IPS-15b (cell line): ENCODE measurements around the gene C12orf50.

ENCODE experiments used
- H3K27me3 ChIP-seq: one replicate; pipeline ENCODE4 v1.6.1; 2013; ENCODE audit warnings: low read length; ENCODE audit not compliant: control insufficient read depth, insufficient read depth
- H3K36me3 ChIP-seq: one replicate; pipeline ENCODE4 v1.6.1; 2013; ENCODE audit warnings: low read length; ENCODE audit not compliant: control insufficient read depth, insufficient read depth
- H3K4me1 ChIP-seq: one replicate; pipeline ENCODE4 v1.6.1; 2013; ENCODE audit warnings: mild to moderate bottlenecking, low read length; ENCODE audit not compliant: control insufficient read depth, insufficient read depth
- H3K4me3 ChIP-seq: one replicate; pipeline ENCODE4 v1.5.1; 2013; ENCODE audit warnings: low read depth, low read length
- H3K9ac ChIP-seq: one replicate; pipeline ENCODE4 v1.6.1; 2013; ENCODE audit warnings: low read depth, mild to moderate bottlenecking, low read length
- H3K9me3 ChIP-seq: one replicate; pipeline ENCODE4 v1.6.1; 2013; ENCODE audit warnings: mild to moderate bottlenecking, low read length; ENCODE audit not compliant: control insufficient read depth, insufficient read depth

The C12orf50 gene, protein sequence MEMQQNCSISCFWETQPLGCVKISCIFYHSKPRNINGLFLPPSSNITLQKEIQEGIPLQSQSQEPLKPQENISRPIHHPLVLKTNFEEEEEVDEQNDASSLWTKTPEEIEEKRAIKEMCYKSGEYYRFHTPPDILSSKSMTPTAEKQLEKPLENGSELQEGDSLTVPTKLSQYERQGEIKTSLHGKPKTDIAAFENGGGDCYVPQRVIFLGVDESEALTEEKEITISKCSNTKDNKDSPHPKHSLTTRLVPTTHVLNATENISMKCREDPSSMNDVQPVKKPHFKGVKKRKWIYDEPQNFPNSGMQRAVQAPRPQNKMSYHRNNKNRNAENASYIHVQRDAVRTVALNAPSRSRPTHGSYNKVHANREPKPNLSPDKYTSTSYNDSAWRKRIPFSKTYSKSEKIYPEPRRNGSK

DNA sequence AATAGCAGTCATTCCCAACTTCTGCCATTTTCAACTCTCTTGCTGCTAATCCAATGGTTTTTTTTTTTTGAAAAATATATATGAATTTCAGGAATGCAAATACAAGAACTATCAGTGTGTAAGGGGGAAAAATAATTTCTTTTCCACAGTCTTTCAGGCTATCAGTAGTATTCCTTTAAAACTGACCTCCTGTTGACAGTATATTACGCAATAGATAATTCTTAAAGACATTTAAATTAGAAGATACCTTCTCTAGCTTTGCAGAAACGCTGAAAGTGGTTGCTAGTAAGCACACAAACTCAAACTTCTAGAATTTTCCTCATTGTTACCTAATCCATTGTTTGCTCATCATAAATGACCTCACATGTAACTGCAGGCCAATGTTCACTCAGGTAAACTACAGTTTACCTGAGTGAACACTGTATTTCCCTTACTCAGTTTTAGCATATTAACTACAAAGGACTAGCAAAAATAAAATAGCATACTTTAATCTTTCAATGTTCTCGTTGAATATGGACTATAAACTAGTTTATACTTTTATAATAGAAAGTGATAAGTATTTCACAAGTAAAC is at the start of gene C12orf50:
Gene C12orf50 (minus strand): TSS at position 309 of the 573 bp plus-strand sequence. CDS start 2,439 bp downstream, outside the sequence.
- no peaks in the 10 kb centered on the region for H3K27me3 ChIP-seq
- H3K9me3 ChIP-seq: no peaks in the 10 kb centered on the region
- no peaks in the 10 kb centered on the region for H3K4me1 ChIP-seq
- H3K4me3 ChIP-seq: no peak within 1 kb of the TSS
- no peaks in the 10 kb centered on the region for H3K36me3 ChIP-seq
- no peak within 1 kb of the TSS for H3K9ac ChIP-seq

DNA sequence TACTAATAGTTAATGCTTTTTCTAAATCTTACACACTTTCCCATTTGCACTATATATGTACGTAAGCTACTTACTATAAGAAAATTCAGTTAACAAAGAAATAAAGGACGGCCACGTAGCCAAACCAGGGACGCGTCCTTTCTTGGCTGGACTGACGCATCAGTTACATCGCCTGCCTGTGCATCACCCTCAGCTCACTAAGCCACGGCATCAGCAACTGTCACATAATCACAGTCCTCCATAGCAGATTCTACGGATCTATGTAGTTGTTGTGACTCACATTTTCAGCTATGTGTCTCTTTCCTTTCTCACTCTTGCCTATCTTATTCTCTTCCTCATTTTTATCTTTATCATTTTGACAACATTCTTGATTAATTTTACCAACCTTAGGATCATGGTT is 38.1 kb upstream of the C12orf50 start:
- H3K36me3 ChIP-seq: no peaks in the 10 kb centered on the region
- no peak overlapping the region for H3K9ac ChIP-seq
- no peak overlapping the region for H3K4me3 ChIP-seq
- no peaks in the 10 kb centered on the region for H3K4me1 ChIP-seq
- H3K9me3 ChIP-seq: no peaks in the 10 kb centered on the region
- no peaks in the 10 kb centered on the region for H3K27me3 ChIP-seq

DNA sequence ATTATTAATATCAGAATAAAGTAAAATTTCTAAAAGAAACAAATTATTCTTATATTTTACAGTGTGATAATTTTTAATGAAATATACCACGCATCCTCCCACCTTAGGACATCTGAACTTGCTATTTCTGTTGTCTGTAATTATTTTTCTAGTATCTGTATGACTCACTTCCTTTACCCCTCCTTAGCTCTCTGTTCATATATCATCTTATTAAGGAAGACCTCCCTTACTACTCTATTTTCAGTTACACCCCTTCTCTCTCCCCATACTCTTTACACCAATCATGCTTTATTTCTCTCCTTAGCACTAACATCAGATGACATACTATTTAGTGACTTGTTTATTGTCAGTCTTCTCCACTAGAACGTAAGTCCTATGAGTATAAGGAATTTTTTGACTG is 34.2 kb upstream of the C12orf50 start:
- Histone ChIP-seq H3K9me3 (no peaks in the 10 kb centered on the region), H3K4me1 (no peaks in the 10 kb centered on the region), H3K36me3 (no peaks in the 10 kb centered on the region), H3K4me3 (no peak overlapping the region), H3K9ac (no peak overlapping the region), H3K27me3 (no peaks in the 10 kb centered on the region)

DNA sequence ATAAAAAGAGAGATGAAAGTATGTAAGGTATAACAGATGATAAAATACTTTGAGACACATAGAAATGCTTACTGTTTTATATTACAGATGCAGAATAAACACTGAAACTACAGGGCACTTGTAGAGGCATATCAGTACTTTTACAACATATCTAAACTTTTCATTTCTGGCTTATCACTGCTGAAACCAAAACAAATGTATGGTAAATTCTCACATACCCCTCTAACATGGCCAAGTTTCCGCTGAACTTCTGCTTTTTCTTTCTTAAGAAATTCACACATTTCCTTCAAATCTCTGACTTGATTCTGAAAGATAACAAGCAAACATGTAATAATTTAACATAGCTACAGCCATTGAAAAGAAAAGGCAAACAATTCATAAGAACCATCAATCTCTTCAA is 33.3 kb upstream of the C12orf50 start:
- no peak overlapping the region for H3K9ac ChIP-seq
- no peaks in the 10 kb centered on the region for H3K36me3 ChIP-seq
- H3K9me3 ChIP-seq: no peaks in the 10 kb centered on the region
- no peaks in the 10 kb centered on the region for H3K27me3 ChIP-seq
- no peak overlapping the region for H3K4me3 ChIP-seq
- no peaks in the 10 kb centered on the region for H3K4me1 ChIP-seq

DNA sequence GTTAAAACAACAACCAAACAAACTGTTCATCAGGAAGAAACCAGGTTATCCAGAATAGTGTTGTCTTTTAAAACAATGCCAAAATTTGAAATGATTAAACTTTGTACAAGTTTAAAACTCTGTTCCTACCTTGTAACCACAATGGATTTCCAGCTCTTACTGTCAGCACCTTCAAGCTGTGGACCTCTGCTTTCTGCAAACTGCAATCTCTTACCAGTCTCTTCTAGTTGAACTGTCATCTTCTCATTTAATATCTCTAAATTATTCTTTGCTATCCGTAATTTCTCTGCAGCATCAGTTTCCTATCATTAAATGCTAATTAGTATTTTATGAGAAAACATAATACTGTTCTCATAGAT is 29.5 kb upstream of the C12orf50 start:
- H3K9me3 ChIP-seq: no peaks in the 10 kb centered on the region
- no peaks in the 10 kb centered on the region for H3K4me1 ChIP-seq
- H3K27me3 ChIP-seq: no peaks in the 10 kb centered on the region
- no peak overlapping the region for H3K9ac ChIP-seq
- H3K36me3 ChIP-seq: no peaks in the 10 kb centered on the region
- H3K4me3 ChIP-seq: no peak overlapping the region

DNA sequence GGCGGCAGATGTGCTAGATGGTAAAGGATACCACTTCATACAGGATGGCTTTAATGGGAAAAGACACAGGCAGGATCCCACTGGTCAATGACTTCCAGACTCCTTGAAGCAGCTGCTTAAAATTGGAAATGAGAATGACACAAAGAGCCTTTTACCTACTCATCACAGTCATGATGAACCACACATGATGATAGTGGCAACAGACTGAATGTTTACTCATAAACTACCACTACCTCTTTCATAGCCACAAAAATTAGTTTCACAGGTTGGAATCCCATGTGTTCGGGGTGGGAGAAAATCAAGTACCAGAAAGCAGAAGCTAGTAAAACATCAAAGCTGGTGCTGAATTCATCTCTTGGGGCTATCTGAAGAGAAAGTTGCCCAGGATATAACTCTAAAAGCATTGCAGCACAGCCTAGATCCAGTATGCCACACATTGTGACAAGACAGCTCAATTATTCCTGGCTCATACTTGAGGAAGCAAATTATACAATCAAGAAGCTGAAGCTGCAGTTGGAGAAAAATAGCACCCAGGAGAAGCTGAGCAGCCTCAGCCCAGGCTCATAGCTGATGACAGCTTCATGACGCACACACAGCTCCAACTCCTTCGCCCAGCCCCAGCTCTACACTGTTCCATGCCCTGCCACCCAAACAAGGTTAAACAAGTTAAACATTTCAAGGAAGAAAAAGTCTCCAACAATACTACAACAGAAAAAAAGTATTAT is 29.0 kb upstream of the C12orf50 start:
- no peaks in the 10 kb centered on the region for H3K4me1 ChIP-seq
- H3K4me3 ChIP-seq: no peak overlapping the region
- no peaks in the 10 kb centered on the region for H3K27me3 ChIP-seq
- H3K36me3 ChIP-seq: no peaks in the 10 kb centered on the region
- no peak overlapping the region for H3K9ac ChIP-seq
- H3K9me3 ChIP-seq: no peaks in the 10 kb centered on the region

DNA sequence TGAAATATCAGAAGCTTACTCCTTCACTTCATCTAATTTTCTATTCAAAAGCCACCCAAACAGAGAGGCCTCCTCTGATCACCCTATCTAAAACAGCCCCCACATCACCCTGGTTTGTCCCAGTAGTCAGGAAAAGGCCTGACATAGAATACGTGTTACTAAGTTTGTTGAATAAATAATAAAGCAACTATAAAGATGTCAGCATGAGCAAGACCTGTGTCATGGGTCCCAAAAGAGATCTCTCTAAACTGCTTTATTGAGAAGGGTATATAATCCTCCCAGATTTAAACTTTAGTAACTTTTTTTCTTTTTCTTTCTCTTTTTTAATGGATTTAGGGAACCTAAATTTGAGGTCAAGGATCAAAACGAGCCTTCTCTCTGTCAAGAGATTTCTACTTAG is 27.4 kb upstream of the C12orf50 start:
- Histone ChIP-seq H3K27me3 (no peaks in the 10 kb centered on the region), H3K36me3 (no peaks in the 10 kb centered on the region), H3K4me1 (no peaks in the 10 kb centered on the region), H3K9ac (no peak overlapping the region), H3K4me3 (no peak overlapping the region), H3K9me3 (no peaks in the 10 kb centered on the region)

DNA sequence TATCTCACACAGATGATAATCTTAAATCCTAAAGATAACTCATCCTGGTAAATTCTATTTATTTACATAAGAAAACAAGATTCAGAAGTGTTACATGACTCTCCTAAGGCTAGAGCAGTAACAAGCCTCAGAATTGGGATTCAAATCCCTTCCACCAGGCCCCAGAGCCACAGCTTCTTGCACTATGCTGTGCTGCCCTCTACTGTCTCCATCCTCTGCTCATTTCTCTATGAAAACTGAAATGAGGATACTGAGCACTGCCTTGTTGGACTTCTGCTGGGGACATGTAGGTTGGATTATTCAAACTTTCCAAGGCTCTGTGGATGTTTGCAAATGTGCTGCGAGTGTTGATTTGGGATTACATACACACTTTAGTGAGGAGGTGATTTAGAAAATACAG is 23.5 kb upstream of the C12orf50 start:
- Histone ChIP-seq H3K27me3 (no peaks in the 10 kb centered on the region), H3K9me3 (no peaks in the 10 kb centered on the region), H3K9ac (no peak overlapping the region), H3K36me3 (no peaks in the 10 kb centered on the region), H3K4me1 (no peaks in the 10 kb centered on the region), H3K4me3 (no peak overlapping the region)

DNA sequence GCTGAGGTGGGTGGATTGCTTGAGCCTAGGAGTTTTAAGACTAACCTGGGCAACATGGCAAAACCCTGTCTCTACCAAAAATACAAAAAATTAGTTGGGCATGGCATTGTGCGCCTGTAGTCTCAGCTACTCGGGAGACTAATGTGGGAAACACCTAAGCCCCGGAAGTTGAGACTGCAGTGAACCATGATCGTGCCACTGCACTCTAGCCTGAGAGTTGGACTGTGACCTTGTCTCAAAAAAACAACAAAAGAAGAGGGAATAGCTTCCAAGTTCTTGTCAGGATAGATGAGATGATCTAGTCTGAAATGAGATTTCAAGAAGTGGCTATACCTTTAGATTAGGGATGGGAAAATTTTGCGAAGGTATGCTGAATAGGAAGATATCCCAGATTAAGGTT is 14.8 kb upstream of the C12orf50 start:
- Histone ChIP-seq H3K9ac (no peak overlapping the region), H3K4me1 (peaks cover 4% of the 10 kb centered on the region), H3K27me3 (no peaks in the 10 kb centered on the region), H3K9me3 (no peaks in the 10 kb centered on the region), H3K36me3 (peaks cover 5% of the 10 kb centered on the region), H3K4me3 (no peak overlapping the region)

DNA sequence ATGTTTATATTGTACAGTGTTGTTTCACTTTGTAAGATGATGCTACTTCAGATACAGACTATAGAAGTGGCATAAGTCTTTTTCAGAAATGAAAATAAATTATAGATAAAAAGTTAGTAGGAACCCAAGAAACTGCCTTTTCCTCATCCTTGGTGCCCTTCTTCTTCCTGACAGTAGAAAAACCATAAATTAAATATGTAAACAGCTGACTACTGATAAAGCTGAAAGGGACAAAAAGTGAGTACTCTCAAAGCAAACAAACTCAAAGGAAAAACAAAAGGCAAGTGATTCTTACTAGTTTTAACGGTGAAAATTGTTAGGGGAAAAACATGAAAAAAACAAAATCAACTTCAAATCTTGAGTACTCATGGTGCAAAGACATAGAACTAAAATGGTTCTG is 8.6 kb upstream of the C12orf50 start:
- no peak overlapping the region for H3K9ac ChIP-seq
- no peaks in the 10 kb centered on the region for H3K36me3 ChIP-seq
- no peak overlapping the region for H3K4me3 ChIP-seq
- no peaks in the 10 kb centered on the region for H3K9me3 ChIP-seq
- H3K27me3 ChIP-seq: no peaks in the 10 kb centered on the region
- peaks cover 7% of the 10 kb centered on the region for H3K4me1 ChIP-seq

DNA sequence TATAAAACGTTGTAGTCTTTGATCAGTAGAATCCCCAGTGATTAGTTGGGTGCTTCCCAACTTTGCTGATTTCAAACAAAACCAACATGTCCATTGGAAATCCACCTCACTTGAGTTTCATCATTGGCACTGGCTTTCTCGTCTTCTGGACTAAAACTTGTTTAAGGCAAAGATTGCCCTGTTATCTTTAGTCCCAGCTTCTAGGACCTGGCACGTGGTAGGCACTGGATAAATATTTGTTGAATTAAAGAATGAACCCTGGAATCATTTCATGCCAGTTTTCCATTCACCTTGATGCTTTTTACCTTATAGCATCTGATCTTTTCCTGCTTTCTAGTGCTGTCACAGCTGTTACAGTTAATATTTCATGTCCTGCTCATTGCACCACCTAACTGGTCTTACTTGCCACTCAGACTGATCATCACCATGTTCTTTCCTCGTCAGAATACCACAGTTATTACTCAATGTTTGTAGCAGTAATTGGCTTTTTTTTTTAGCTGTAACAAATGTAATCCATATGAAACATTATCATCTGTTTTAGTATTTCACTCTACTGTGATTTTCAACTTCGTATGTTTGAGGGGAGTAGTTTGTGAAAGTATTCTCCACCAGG is 7.3 kb upstream of the C12orf50 start:
- Histone ChIP-seq H3K9ac (no peak overlapping the region), H3K27me3 (no peaks in the 10 kb centered on the region), H3K36me3 (no peaks in the 10 kb centered on the region), H3K4me3 (peak overlapping the region; percentile 84), H3K9me3 (no peaks in the 10 kb centered on the region), H3K4me1 (peaks cover 7% of the 10 kb centered on the region)
